DMS153 treated with DMSO at 0.1 percent for 48 hours (cell line): ENCODE results near the gene CALHM2.

Experiments used
- DNase-seq: peaks from one replicate; lab custom pipeline; 2025; ENCODE audit not compliant: unreplicated experiment; lab: John Stamatoyannopoulos, UW

Gene CALHM2

GRCh38 chr10:103476046-103476768 lies 24.0 kb upstream of the CALHM2 start:
- DNase-seq = no peak

GRCh38 chr10:103475437-103475836 lies 23.3 kb upstream of the CALHM2 start:
- no peak for DNase-seq

DNA sequence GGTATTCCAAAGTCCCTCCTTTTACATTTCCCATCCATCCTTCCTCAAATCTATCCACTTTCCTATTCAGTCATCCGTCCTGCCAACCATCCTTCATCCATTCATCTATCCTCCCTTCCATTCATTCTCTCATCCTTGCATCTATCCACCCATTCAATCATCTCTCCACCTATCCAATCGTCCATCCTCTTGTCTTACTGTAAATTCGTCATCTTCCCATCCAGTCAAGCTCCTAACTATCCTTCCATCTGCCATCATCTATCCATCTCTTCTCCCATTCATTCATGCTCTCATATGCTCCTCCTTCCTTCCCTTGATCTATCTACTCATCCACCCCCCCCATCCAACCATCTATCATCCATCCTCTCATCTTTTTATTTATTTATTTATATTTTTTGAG lies 21.9 kb upstream of the CALHM2 start:
- no peak for DNase-seq

- no peak for DNase-seq
Measured at GRCh38 chr10:103473261-103473671, 21.1 kb upstream of the CALHM2 start.

GRCh38 chr10:103472005-103472404 lies 19.8 kb upstream of the CALHM2 start:
- DNase-seq = no peak

- DNase-seq = no peak
Measured at GRCh38 chr10:103470761-103471653, 18.8 kb upstream of the CALHM2 start.

GRCh38 chr10:103469201-103469600 lies 17.0 kb upstream of the CALHM2 start:
- no peak for DNase-seq

DNA sequence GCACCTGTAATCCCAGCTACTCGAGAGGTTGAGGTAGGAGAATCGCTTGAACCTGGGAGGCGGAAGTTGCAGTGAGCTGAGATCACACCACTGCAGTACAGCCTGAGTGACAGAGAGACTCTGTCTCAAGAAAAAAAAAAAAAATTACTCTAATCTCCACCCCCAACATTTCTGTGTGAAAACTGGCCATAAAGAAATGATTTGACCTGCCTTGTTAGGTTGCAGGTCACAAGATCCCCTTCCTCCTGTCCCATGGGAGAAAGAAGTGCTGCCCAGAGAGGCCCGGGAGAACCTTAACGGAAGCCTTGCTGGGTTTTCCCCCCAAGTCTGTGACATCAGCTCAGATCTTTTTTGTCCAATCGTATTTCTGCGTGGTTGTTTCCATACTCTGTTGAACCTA lies 15.2 kb upstream of the CALHM2 start:
- DNase-seq = no peak

DNA sequence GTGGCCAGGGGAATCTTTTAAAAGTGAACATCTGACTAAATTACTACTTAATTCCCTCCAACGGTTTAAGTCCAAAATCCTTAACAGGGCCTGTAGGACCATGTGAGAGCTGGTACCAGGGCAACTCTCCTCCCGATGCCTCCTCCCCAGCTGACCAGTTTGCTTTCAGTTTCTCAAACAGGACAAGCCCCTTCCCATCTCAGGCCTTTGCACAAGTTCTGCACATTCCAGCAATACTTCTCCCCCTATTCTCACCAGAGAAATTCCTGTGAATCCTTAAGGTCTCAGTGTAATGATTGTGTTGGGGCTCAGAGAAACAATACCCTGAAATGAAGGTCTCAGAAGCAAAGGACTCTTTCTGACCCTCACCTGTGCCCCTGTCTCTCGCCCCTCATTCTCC lies 14.6 kb upstream of the CALHM2 start:
- no peak for DNase-seq

DNA sequence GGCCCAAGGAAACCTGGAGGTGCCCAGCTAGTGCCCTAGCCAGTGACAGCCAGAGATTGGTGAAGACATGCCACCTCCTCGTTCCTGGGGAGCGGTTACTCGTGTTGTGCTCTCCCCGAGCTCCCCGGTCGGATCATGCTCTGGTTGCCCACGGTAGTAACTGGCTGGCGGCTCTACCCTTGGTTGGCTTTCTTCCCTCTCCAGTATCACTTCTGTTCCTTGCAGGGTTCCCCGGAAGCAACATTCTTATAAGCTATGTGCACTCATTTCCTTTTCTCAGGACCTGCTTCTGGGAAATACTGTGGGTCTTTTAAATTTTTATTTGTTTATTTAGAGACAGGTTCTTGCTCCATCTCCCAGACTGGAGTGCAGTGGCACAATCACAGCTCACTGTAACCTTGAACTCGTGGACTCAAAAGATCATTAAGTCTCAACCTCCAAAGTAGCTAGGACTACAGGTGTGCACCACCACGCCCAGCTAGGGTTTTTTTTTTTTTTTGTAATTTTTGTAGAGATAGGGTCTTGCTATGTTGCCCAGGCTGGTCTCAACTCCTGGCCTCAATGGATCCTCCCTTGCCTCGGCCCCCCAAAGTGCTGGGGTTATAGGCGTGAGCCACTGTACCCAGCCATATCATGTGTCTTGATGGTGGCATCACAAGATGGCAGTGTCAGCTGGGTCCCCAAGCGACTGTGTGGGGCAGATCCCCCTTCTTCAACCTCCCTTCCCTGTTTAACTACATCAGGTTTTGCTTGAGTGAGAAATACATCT lies 13.4 kb upstream of the CALHM2 start:
- DNase-seq = no peak

GRCh38 chr10:103463499-103463898 lies 11.3 kb upstream of the CALHM2 start:
- DNase-seq = no peak

GRCh38 chr10:103459615-103460014 lies 7.4 kb upstream of the CALHM2 start:
- no peak for DNase-seq

DNA sequence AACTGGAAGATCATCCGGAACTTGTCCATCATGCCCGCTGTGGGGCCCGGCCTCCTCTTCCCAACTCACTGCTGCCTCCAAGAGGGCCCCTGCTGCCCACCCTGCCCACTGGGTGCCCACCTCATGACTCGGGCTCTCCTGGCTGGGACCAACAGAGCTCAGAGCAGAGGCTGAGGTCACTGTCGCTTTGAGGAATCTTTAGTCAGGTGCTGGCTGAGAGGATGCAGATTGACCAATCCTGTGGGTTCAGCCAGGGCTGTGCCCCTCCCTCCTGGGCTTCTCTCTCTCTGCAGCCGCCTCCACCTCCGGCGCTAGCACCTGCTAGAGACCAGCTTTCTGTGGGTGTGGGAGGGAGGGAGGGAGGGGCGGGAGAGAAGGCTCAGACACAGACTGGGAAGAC lies 6.5 kb upstream of the CALHM2 start, which contains the start of gene CALHM1:
CALHM1 (minus strand) TSS at position 181 of the 400 bp plus-strand sequence; CDS start at position 32, 149 bp downstream.
- peak; percentile 2 for DNase-seq

DNA sequence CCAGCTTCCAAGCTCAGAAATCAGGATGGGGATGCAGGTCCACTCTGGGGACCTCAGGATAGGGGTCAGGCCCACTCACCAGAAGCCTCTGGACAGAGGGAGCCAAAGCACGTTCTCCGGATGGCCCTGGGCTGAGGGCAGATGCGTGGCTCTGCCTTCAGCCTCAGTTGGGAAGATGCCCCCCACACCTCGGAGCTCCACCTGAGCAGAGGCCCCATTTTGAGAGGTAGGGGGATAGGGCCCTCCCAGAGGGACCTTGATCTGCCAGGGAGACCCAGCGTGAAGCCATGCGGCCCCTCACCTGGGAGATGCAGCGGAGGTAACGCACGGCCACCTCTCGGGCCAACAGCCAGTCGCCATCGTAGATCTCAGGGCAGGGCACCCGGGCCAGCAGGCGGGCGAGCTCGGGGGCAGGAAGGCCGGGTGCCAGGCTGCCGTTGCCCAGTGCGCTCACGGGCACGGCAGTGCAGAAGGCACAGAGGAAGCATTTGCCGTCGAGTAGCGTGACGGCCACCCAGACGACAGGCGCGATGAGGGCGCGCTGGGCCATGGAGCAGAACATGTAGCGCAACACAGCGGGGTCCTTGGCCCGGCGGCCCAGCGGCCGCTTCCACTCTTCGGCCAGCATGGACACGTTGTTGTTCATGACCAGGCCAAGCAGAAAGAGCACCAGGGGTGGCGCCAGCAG lies 5.9 kb upstream of the CALHM2 start:
- no peak for DNase-seq

DNA sequence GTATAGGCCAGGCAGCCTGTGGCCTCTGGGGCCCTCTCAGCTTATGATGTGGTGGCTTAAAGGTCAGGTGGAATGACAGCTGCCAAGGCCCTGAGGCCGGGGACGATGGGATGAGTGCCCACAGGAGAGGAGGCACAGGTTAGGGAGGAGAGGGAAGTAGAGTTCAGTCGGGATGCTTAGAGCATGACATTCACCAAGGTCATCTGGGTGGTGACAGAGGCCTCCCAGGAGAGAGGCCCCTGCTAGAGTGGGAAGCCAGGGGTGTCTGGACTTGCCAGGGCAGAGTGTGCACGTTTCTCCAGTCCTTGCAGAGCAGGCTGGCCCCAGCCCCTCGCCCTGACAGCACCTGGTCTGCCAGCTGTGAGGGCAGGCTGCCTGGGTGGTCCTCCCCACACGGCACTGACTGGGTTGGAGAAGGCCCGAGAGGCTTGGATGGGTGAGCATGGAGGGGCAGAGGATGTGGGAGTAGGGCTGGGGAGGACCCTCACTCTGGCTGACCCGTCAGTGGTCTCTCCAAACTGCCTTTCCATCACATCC lies 5.1 kb upstream of the CALHM2 start:
- DNase-seq = no peak

DNA sequence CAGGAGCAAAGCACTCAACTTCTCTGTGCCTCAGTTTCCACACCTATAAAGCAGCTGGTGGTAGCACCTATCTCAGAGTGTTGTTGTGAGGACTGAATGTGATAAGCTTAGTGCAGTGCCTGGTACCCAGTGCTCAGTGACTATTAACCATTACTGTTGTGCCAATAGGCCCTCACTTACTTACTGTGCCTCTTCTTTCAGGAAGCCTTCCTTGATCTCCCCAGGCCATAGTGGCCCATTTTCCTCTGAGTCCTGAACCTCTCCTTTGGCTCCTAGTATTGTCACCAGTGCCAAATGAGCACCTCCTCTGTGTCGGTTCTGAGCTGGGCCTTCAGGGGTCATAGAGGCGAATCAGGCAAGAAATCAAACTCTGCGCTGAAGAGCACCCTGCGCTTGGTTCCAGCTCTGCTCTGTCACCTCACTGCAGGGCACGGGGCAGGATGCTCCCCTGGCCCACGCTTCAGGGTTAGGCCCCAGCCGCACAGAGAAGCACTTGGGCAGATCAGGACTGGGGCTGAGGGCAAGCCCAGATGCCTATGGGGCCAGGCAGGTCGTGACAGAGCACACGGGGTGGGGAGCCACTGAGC lies 4.0 kb upstream of the CALHM2 start:
- DNase-seq = no peak

GRCh38 chr10:103455235-103455634 lies 3.1 kb upstream of the CALHM2 start:
- no peak for DNase-seq

- DNase-seq = no peak
Measured at GRCh38 chr10:103454026-103454425, 1.9 kb upstream of the CALHM2 start.

- no peak for DNase-seq
Measured at GRCh38 chr10:103452506-103453230, 498 bp upstream of the CALHM2 start.
